K562 (cell line): ENCODE results near the gene AGPAT2. TPM values are rescaled to one million over a fixed set of nuclear protein-coding genes. Genes with fewer than 3 reads are reported as not detected.

ENCODE experiments used
- CUX1 ChIP-seq: fragments of 200-800 bp; sonication (Bioruptor generic); IDR thresholded peaks from 2 replicates; pipeline ENCODE4 v1.6.1; 2016; ENCODE audit warnings: missing genetic modification characterization, missing compliant biosample characterization
- ELF4 ChIP-seq: fragments of 450-650 bp; formaldehyde crosslinking; IDR thresholded peaks from 2 replicates; pipeline ENCODE4 v1.4.0; 2022; ENCODE audit warnings: missing genetic modification characterization
- FUS ChIP-seq: fragments of 200-400 bp; formaldehyde crosslinking; optimal IDR thresholded peaks from 2 replicates; pipeline ENCODE3; 2017; ENCODE audit warnings: low read depth, low read length
- GMEB1 ChIP-seq: fragments of 250-450 bp; sonication (Bioruptor Pico); IDR thresholded peaks from 2 replicates; pipeline ENCODE4 v1.4.0; 2020; ENCODE audit warnings: mild to moderate bottlenecking
- MECOM ChIP-seq: fragments of 250-450 bp; sonication (Bioruptor Pico); IDR thresholded peaks from 2 replicates; pipeline ENCODE4 v1.8.0; 2022; ENCODE audit warnings: inconsistent platforms
- MNT ChIP-seq, 2 experiments: fragments of 450-650 bp; conservative IDR thresholded peaks; 2 replicates each; pipeline ENCODE4 v1.6.1; 2017; ENCODE audit warnings: mild to moderate bottlenecking in 2 of 2, moderate library complexity in 2 of 2
- NFXL1 ChIP-seq: fragments of 450-650 bp; formaldehyde crosslinking; IDR thresholded peaks from 2 replicates; pipeline ENCODE4 v1.4.0; 2021; ENCODE audit warnings: mild to moderate bottlenecking
- POLR2H ChIP-seq: IDR thresholded peaks from 2 replicates; pipeline ENCODE4 v1.6.1; 2016; ENCODE audit warnings: missing genetic modification characterization, low read depth, mild to moderate bottlenecking, control low read depth, missing compliant biosample characterization, moderate library complexity
- SOX6 ChIP-seq: fragments of 450-650 bp; IDR thresholded peaks from 2 replicates; pipeline ENCODE4 v1.6.1; 2014; ENCODE audit warnings: mild to moderate bottlenecking
- TAF15 ChIP-seq: fragments of 200-400 bp; formaldehyde crosslinking; IDR thresholded peaks from 2 replicates; pipeline ENCODE4 v1.6.1; 2017; ENCODE audit warnings: mild to moderate bottlenecking, low read depth, low read length, moderate library complexity
- THAP7 ChIP-seq: fragments of 250-450 bp; sonication (Bioruptor Pico); IDR thresholded peaks from 2 replicates; pipeline ENCODE4 v1.5.0; 2021
- ZKSCAN8 ChIP-seq: fragments of 200-800 bp; sonication (Bioruptor generic); IDR thresholded peaks from 2 replicates; pipeline ENCODE4 v1.6.1; 2016; ENCODE audit warnings: missing genetic modification characterization, missing compliant biosample characterization
- ZNF263 ChIP-seq: sonication (generic); formaldehyde crosslinking; IDR thresholded peaks from 2 replicates; pipeline ENCODE4 v1.8.0; 2022; ENCODE audit warnings: mild to moderate bottlenecking, missing genetic modification reagents, borderline replicate concordance
- ZNF639 ChIP-seq, 2 experiments: fragments of 200-800 bp in 1 of 2; sonication (Bioruptor generic) in 1 of 2; sonication (generic) in 1 of 2; formaldehyde crosslinking in 1 of 2; IDR thresholded peaks in 1 of 2; conservative IDR thresholded peaks in 1 of 2; 2 replicates each; pipeline versions ENCODE4 v1.5.0 to v1.6.1; 2016 to 2020; ENCODE audit warnings: missing compliant biosample characterization in 1 of 2, missing genetic modification characterization in 1 of 2, missing genetic modification reagents in 1 of 2
- ZNF695 ChIP-seq: fragments of 450-650 bp; formaldehyde crosslinking; IDR thresholded peaks from 2 replicates; pipeline ENCODE4 v1.4.0; 2020; ENCODE audit warnings: mild to moderate bottlenecking, moderate library complexity
- polyA plus RNA-seq, 8 experiments: library from polyadenylated mRNA; depleted of rRNA in 4 of 8; stranded (reverse) in 5 of 8; unstranded in 3 of 8; fragments of >200 nt; fragmentation: Nextera tagmentation in 2 of 8; fragmentation: Illumina TruSeq in 1 of 8; extraction: Ambion mirVana in 2 of 8; extraction: Trizol in 1 of 8; gene quantifications; 2 replicates each; pipeline versions ENCODE4 v1.2.1 to v1.2.3, GENCODE V29; 2011 to 2014; ENCODE audit warnings: inconsistent platforms in 1 of 8, missing spikeins in 1 of 8
- total RNA-seq, 7 experiments: library from RNA; depleted of rRNA in 6 of 7; stranded (reverse); fragments of >200 nt in 6 of 7; fragmentation: Illumina TruSeq in 2 of 7; extraction: Trizol in 2 of 7; gene quantifications; 2 replicates each; pipeline versions ENCODE4 v1.2.1 to v1.2.3, GENCODE V29; 2011 to 2021; ENCODE audit warnings: low replicate concordance in 1 of 7

Gene AGPAT2
- total and polyA plus RNA-seq, 9 of the 15 experiments (the other 6 are each of a cell fraction or from before 2014, with no cell fraction given) = 0.13 to 54.5 (median 23.9) TPM

GRCh38 chr9:136686794-136687711 lies at the start of gene AGPAT2 (continued):
- TF ChIP-seq CUX1 (CRISPR knock-in tag) = no peak
- TF ChIP-seq MECOM = no peak
- TF ChIP-seq THAP7 (CRISPR knock-in tag) = 0 out of 2 replicates have a peak, but pooled peaks have one; percentile 82
- TF ChIP-seq GMEB1 (CRISPR knock-in tag) = 0 out of 2 replicates have a peak, but pooled peaks have one; percentile 28
- TF ChIP-seq ZNF695 = no peak
- TF ChIP-seq NFXL1 (CRISPR knock-in tag) = no peak
- TF ChIP-seq POLR2H (tag) = no peak
- TF ChIP-seq ZNF263 = peak; percentile 47; the same call in 1 of the 2 replicates
- no peak for TF ChIP-seq TAF15
- TF ChIP-seq SOX6 = peak; percentile 41; the same call in 1 of the 2 replicates
- peak in 1 of 2 experiments; percentile 96; a peak in 2 of 4 replicates for TF ChIP-seq ZNF639 (CRISPR knock-in tag; conservative IDR thresholded peaks at IDR 0.05 in 1 of 2, IDR thresholded peaks at IDR 0.05 in 1 of 2)
- TF ChIP-seq ZKSCAN8 (CRISPR knock-in tag) = no peak
- TF ChIP-seq MNT (conservative IDR thresholded peaks at IDR 0.05) = peak in 1 of 2 experiments; percentile 63; a peak in 2 of 4 replicates
- TF ChIP-seq FUS = peak; percentile 63
- TF ChIP-seq ELF4 (CRISPR knock-in tag) = no peak
